DMS 273 (cell line): ENCODE results near the gene SLAMF8.

Experiments
- DNase-seq: peaks from one replicate; lab custom pipeline; 2025; ENCODE audit not compliant: unreplicated experiment; lab: John Stamatoyannopoulos, UW

SLAMF8 gene

DNA sequence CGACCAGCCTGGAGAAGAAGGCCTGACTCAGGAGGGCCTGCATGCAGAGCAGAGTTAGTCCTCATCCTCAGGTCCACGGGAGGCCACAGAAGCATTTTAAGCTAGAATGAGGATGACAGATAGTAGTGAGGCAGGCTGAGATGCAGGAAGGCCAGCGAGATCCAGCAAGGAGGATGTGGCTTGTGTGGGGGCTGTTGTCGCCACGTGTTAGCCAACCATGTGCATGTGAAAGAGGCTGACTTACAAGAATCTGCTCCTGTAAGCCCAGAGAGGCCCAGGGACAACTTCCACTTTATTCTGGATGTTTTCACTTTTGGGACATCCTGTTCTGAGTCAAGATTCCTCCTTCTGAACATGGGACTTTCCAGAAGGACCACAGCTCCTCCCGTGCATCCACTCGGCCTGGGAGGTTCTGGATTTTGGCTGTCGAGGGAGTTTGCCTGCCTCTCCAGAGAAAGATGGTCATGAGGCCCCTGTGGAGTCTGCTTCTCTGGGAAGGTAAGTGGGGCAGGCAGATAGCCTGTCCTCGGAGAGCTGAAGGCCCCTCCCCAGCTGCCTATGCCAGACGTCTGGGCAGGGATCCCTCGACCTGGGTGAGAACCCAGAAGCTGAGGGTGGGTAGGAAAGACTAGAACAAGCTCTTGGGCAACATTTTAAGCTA is at the start of gene SLAMF8:
SLAMF8 (plus strand) TSS at position 433 of the 661 bp plus-strand sequence; CDS start at position 459, 26 bp downstream.
- no peak for DNase-seq

DNA sequence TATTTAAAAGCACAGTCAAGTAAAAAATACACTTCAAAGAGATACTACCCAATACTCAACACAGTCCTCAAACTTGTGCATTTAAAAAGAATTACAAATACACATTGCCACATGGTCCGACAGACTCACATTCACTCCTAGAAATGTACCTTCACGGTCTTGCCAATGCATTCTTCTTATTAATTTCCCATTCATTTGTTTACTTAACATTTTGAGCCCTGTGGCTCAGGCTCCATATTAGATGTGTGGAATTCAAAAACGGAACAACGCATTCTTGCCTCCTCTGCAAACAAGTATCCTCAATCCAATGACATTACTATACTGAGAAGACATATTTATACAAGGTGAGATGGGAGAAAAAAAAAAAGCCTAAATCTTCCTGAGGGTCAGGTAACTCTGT is 48.4 kb upstream of the SLAMF8 start:
- no peak for DNase-seq

DNA sequence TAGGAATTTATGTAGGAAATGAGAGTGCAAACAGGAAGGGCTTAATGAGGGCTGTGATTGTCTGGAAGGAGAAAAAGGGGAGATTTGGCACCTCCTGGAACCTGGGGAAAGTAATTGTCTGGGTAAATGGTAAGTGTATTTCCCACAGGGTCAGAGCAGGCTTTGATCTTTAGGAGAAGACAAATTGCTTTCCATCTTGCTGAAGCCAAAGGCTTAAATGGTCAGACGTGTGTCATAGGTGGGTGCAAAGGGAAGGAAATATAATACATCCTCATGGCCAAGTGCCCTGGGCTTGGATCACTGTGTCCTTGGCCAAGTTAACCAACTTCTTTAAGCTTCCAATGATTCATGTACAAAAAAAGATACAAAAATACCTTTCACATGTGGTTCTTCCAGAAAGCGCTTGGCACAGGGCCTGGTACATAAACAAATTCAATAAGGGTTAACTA is 47.2 kb upstream of the SLAMF8 start:
- DNase-seq: no peak

DNA sequence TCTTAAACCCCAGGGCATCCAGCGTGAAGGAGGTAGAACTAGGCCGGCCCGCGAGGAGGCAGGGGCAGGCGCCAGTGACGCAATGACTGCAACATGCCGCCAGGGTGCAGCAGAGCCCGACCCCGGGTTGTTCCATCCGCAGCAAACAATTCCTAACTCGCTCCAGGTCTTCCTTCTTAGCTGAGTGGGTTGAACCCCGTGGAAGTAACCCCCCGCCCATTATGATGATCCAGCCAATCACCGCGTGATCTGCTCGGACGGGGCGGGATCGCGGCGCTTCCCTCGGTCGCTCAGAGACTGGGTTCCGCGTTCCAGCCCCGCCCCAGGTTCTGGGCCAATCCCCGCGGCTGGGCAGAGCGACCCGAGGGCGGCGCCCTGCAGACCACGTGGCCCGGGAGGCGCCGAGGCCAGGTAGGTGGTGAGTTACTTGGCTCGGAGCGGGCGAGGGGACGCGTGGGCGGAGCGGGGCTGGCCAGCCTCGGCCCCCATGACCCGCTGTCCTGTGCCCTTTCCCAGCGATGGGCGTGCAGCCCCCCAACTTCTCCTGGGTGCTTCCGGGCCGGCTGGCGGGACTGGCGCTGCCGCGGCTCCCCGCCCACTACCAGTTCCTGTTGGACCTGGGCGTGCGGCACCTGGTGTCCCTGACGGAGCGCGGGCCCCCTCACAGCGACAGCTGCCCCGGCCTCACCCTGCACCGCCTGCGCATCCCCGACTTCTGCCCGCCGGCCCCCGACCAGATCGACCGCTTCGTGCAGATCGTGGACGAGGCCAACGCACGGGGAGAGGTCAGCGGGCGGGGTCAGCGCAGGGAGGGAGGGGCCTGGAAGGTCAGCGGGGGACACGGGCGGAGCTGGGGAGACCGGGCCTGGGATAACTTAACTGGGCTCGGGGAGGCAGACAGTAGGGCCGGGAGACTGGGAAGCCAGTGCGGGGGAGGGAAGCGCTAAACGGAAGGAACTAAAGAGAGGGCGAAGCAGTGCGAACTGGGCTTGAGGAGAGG is 45.8 kb upstream of the SLAMF8 start, which contains the start of gene DUSP23:
DUSP23 (plus strand) TSS at position 380 of the 1,000 bp plus-strand sequence; CDS start at position 519, 139 bp downstream.
- peak; percentile 99 for DNase-seq

DNA sequence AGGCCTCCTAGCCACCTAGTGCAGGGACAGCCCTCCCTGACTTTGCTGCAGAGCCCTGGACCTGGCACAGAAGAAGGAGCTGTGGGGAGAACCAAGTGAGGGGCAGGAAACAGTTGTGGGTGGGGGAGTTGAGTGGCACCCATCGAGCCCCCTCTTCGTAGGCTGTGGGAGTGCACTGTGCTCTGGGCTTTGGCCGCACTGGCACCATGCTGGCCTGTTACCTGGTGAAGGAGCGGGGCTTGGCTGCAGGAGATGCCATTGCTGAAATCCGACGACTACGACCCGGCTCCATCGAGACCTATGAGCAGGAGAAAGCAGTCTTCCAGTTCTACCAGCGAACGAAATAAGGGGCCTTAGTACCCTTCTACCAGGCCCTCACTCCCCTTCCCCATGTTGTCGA is 44.7 kb upstream of the SLAMF8 start:
- DNase-seq: no peak

DNA sequence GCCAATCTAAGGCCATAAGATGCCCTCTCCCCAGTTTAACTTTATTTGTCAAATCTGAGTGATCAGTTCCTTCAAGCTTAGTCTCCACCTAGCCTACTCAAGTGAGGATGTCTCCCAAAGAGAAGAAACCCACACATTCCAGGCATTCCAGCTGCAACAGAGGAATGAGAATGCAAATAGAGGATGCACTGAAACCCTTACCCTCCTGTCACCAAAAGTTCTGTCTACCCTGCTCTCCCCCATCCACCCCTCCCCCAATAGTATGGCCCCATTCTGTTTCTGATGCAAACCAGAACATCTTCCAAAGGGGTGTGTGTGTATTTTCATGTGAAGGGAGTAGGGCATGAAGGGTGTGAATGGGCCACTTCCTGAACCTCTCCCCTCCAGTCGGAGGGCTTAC is 42.9 kb upstream of the SLAMF8 start:
- no peak for DNase-seq

DNA sequence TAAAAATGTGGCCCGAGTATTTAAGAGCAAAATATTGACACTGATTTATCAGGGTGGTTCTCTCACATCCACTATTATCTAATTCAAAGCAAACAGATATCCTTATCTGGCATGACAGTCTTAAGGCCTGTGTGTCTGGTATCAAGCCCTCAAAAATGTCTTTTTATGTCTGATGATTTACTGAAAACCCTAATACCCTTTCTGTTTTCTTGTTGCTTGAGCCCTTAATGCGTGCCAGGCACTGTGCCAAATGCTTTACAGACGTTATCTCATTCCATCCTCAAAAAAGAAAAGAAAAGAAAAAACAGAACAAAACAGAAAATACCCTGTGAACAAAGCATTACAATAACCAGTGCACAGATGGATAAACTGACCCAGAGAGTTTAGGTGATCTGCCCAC is 40.2 kb upstream of the SLAMF8 start:
- no peak for DNase-seq

DNA sequence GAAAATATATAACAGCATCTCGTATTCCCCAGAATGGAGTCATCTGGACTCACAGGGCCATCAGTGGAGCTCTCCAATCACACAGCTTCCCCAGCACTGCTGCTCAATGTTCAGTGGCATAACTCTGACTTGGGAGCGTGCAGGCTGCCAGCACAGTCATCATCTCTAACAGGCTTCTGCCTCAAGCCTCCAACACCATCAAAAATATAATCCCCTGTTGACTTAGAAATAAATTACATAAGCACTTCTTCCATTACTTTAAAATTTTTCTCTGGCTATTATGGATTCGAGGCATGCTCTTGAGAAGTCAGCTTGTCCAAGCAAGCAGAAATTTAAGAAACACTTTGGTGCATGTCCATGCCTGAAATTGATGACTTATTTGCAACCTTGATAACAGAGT is 39.7 kb upstream of the SLAMF8 start:
- no peak for DNase-seq

DNA sequence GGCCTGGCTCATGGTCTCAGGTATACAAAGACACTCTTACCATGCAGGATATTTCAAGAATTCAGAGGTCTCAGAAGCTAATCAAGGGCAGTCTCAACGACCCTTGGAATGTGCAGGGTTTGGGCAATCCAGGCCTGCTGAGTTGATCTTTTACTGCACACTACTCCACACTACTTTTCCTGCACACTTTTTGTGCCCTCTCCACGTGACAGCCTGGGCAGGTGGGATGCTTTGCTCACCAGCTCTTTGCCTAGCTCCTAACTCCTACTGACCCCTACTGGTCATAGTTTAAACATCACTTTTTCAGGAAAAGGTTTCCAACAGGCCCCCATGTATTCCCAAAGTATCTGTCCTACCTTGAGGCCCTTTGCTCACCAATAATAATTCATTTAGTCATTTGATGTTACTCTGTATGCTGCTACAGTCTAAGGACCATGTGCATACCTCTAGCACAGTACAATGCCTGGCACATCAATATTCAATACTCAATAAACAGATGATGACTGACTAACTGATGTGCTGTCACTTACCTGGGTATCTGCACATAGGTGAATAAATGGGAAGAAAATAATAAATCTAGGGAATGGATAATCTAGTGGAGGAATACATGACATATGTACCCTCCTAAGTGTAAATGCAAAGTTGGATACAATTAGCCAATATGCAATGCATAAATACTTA is 36.3 kb upstream of the SLAMF8 start:
- peak; percentile 64 for DNase-seq

DNA sequence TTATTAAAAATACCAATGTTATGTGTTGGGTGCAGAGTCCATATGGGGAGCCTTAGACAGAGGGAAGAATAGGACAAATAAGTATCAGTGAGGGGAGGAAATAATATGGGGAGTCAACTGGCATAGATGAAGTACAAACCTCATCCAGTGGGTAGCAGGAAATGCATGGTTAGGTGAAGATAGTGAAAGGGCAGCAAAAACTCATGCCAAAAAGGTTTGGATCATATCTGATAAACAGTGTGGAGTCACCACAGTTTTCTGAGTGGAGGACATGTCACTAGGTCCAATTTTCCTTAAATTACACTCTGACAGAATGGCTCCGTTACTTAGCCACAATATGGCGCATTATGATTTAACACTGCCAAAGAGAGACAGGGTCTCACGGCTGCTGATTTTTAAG is 35.6 kb upstream of the SLAMF8 start:
- DNase-seq: no peak

DNA sequence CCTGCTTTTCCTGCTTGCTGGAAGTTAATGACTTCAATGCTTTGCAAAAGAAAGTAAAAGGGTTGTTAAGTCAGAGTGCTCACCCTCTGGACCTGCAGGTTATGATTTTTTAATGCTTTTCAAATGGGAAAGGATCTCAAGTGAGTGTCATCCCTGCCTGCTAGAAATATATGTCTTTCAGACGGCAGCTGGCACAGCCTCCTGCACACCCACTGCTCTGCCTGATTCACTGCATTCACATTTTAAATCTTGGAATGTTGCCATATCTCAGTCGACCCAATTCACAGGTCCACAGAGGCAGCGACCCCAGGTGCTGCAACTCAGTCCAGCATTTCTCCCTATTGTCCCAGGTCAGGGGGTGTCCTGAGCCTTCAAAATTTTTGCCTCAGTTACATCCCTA is 35.2 kb upstream of the SLAMF8 start:
- peak; percentile 9 for DNase-seq

DNA sequence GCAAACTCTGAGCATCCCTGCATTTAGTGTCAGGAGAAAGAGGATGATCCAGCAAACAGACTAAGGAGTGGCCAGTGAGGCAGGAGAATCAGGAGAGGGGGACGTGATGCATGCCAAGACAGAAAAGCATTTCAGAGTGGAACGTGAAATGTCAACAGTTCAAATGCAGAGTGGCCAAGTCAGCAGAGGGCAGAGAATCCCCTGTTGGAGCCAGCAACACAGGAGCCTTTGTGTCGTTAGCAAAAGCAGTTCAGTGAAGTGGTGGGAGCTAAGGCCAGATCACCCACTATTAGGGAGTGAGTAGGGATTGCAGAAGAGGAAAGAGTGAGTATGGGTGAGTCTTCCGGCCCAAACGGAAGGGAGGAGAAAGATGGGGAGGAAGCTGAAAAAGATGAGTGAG is 31.1 kb upstream of the SLAMF8 start:
- DNase-seq: no peak

DNA sequence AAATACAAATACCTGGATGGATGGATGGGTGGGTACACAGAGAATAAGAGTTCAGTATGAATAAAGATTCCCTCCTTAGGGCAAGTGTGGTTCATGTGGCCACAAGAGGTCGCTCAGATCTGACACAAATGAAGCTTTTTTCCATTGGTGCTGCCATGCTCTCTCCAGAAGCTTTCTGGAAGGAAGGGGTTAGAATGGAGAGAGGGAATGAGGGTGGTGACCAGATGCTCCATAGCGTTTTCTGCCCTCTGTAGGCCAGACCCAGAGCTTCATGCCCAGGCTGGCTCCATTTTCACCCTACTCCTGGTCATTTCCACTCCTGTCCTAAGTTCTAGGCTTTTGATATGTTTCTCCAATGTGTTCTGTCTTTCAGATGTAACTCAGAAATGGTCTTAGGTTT is 27.8 kb upstream of the SLAMF8 start:
- DNase-seq: peak; percentile 94

DNA sequence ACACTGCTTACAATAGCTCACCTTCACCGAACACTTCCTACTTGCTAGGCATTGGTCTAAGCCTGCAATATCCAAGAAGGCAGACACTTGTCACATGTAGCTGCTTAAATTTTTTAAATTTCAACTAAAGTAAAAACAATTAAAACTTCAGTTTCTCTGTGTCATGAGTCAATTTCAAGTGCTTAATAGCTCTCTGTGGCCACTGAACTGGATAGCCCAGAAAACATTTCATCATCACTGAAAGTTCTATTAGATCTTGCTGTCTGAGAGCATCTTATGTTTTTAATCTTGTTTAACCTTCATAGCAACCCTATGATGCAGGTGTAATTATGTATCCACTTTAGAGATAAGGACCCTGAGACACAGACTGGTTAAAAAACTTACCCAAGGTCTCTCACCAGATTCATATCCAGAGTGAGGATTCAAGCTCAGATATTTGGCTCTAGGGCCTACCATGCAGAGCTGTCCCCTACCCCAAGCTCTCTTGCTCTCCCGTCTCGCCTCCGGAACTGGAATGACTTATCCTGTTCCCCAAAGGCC is 27.2 kb upstream of the SLAMF8 start:
- DNase-seq: no peak

DNA sequence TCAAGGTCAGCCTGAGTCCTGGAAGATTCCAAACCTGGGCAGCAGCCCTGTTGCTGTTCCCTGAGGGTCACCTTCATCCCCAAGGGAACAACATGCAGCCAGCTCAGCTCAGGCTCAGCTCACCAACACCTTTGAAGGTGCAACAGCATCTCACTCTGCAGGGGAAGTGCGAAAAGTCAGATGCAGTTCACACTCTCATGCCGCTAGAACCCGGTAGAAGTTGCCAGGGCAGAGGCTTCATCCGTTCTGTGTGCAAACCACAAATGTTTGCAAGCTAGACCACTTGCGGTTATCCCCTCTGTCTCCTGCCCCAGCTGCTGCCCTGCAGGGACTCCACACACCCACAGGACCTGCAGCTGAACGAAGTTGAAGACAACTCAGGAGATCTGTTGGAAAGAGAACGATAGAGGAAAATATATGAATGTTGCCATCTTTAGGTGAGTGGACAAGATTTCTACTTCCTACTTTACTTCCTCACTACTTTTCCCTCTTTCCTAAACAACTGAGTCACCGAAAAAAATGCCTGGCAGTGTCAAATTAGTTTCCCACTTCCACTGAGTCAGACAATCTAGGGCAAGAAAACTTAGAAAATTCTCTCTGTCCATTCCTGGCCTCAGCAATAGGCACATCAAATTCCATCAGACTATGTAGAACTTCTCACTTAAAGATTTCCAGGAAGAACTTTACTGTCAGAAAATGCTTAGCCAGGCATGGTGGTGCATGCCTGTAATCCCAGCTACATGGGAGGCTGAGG is 26.3 kb upstream of the SLAMF8 start:
- DNase-seq: no peak

DNA sequence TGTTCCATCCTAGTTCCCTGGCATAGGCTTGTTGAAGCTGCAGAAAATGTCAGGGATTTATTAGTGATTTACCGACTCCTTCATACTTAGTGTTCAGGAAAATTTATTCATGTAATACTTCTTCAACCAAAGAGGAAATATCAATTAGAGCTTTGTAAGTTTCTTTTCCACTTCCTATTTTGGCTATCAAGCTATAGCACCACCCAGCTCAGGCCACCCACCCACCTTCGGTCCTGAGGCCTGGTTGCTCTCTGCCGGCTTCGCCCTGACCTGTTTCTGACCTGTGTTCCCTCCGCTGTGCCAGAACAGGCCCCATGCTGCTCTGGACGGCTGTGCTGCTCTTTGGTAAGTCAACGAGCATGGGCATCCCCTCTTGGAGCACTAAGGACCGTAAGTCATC is 24.6 kb upstream of the SLAMF8 start, which contains the start of gene FCRL6:
FCRL6 (plus strand) TSS at position 250 of the 400 bp plus-strand sequence; CDS start at position 315, 65 bp downstream.
- no peak for DNase-seq

DNA sequence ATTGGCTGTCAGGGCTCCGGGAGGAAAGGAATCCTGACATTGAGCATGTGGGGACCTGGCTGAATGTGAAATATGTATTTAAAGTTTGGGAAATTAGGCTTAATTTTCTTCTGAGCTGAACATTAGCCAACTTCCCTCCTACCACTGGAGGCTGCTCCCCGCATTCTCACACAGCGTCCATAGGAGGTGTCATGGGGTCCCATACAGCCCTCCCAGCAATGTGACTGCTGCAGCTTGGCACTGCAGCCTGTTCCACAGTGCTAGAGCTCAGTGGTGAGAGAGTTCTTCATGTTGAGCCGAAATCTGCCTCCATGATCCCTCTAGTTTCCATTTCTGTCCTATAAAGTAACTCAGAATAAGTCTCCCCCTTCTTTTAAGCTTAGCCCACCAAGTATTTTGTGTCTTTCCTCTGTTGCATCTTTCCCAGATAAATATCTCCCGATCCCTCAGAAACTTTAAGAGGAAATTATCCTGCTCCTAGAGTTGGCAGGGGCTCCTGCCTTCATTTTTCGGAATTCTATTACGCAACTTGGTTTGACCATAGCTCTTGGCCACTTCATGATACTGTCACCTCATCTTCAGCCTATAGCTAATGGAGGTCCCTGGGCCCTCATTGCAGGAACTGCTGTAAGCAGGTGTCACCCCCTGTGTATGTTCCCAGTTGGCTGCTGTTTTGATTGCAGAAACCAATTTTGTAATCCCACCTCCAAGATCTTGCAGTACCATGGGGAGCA is 22.6 kb upstream of the SLAMF8 start:
- peak; percentile 29 for DNase-seq

DNA sequence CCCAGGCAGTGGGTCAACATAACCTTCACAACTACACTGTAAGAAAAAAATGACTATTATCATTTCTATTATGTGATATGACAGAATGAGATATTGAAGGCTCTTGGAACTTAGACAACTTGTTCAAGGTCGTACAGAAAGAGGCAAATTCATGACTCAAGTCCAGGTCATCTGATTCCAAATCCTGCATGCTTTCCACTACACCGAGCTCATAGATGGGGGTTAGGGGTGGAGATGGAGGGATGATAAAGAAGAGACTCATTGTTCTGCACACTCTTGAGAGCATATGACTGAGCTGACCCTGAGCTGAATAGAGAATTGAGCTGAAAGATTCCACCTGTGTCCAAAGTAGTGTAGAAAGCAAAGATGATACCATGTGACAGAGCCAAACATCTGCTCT is 21.7 kb upstream of the SLAMF8 start:
- no peak for DNase-seq

DNA sequence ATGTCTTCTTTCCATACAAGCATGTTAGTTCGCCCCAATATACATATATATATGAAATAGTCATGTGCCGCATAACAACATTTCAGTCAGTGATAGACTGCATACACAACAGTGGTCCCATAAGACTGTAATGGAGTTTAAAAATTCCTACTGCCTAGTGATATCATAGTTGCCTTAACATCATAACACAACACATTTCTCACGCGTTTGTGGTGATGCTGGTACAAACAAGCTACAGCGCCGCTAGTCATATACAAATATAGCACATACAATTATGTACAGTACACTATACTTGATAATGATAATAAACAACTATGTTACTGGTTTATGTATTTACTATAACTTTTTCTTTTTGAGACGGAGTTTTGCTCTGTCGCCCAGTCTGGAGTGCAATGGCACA is 10.7 kb upstream of the SLAMF8 start:
- no peak for DNase-seq
